HG03520 (cell line): ENCODE measurements around the gene GGN.
"Not testable (repeated sequence)": the region's sequence is repeated elsewhere in the genome, so short reads cannot be mapped to it uniquely, and the experiment has no call there.

Experiments
- ATAC-seq: cut with Tn5 transposase; IDR thresholded peaks from one replicate; pipeline ENCODE4 v1.9.1; 2021; ENCODE audit warnings: mild to moderate bottlenecking, moderate library complexity; ENCODE audit not compliant: unreplicated experiment

The GGN gene

GRCh38 chr19:38387550-38388348 is at the start of gene GGN:
GGN (minus strand) TSS chr19:38388034; CDS start chr19:38387261, 773 bp downstream.
- no peak for ATAC-seq

- ATAC-seq = no peak
Measured at GRCh38 chr19:38437295-38437694, 49.5 kb upstream of the GGN start.

GRCh38 chr19:38434549-38435051 is 46.8 kb upstream of the GGN start:
- ATAC-seq = no peak

- ATAC-seq = no peak
Measured at GRCh38 chr19:38433268-38433733, 45.5 kb upstream of the GGN start, which contains the start of gene RYR1. RYR1 (plus strand) TSS chr19:38433691; CDS start chr19:38433830, 139 bp downstream.

GRCh38 chr19:38430931-38431330 is 43.1 kb upstream of the GGN start:
- ATAC-seq = no peak

- no peak for ATAC-seq
Measured at GRCh38 chr19:38429811-38430156, 42.0 kb upstream of the GGN start.

GRCh38 chr19:38429055-38429810 is 41.4 kb upstream of the GGN start:
- no peak for ATAC-seq

- ATAC-seq = not testable (repeated sequence)
Measured at GRCh38 chr19:38427035-38427677, 39.3 kb upstream of the GGN start.

- no peak for ATAC-seq
Measured at GRCh38 chr19:38425810-38426466, 38.1 kb upstream of the GGN start, which contains the start of gene RASGRP4. RASGRP4 (minus strand) TSS chr19:38426219; CDS start chr19:38426091, 128 bp downstream.

GRCh38 chr19:38425222-38425809 is 37.5 kb upstream of the GGN start:
- ATAC-seq = no peak

GRCh38 chr19:38424272-38424671 is 36.4 kb upstream of the GGN start:
- ATAC-seq = no peak

- no peak for ATAC-seq
Measured at GRCh38 chr19:38422438-38422837, 34.6 kb upstream of the GGN start.

GRCh38 chr19:38421856-38422255 is 34.0 kb upstream of the GGN start:
- no peak for ATAC-seq

- no peak for ATAC-seq
Measured at GRCh38 chr19:38420935-38421334, 33.1 kb upstream of the GGN start.

GRCh38 chr19:38417544-38418506 is 30.0 kb upstream of the GGN start:
- no peak for ATAC-seq

- ATAC-seq = no peak
Measured at GRCh38 chr19:38417146-38417543, 29.3 kb upstream of the GGN start.

GRCh38 chr19:38413416-38413815 is 25.6 kb upstream of the GGN start:
- ATAC-seq = no peak

- ATAC-seq = no peak
Measured at GRCh38 chr19:38412961-38413360, 25.1 kb upstream of the GGN start.

- ATAC-seq = no peak
Measured at GRCh38 chr19:38412491-38412890, 24.7 kb upstream of the GGN start.
